Esophagus squamous epithelium (tissue), 4 donors: ENCODE measurements around the gene KLHL6.

ENCODE experiments used
- CTCF ChIP-seq, 6 experiments: fragments of 450-650 bp in 4 of 6; fragments of 200-600 bp in 2 of 6; sonication (generic) in 2 of 6; IDR thresholded peaks; one replicate each; pipeline ENCODE4 v1.5.1; 2016 to 2019; ENCODE audit warnings: antibody characterized with exemption in 6 of 6, mild to moderate bottlenecking in 4 of 6, moderate library complexity in 4 of 6
- POLR2A ChIP-seq, 4 donors: fragments of 450-650 bp; IDR thresholded peaks; one replicate each; pipeline ENCODE4 v1.6.1; 2017; ENCODE audit warnings: antibody characterized with exemption in 4 of 4, mild to moderate bottlenecking in 4 of 4, moderate library complexity in 3 of 4

GRCh38 chr3:183472155-183472554 is 83.4 kb downstream of the KLHL6 start:
- TF ChIP-seq CTCF (IDR thresholded peaks at IDR 0.05) (no peak), POLR2A (IDR thresholded peaks at IDR 0.05) (no peak)
